ENCODE data around the gene TRIM67.
"Not testable (repeated sequence)": the region's sequence is repeated elsewhere in the genome, so short reads cannot be mapped to it uniquely, and the experiment has no call there.

Gene TRIM67

DNA sequence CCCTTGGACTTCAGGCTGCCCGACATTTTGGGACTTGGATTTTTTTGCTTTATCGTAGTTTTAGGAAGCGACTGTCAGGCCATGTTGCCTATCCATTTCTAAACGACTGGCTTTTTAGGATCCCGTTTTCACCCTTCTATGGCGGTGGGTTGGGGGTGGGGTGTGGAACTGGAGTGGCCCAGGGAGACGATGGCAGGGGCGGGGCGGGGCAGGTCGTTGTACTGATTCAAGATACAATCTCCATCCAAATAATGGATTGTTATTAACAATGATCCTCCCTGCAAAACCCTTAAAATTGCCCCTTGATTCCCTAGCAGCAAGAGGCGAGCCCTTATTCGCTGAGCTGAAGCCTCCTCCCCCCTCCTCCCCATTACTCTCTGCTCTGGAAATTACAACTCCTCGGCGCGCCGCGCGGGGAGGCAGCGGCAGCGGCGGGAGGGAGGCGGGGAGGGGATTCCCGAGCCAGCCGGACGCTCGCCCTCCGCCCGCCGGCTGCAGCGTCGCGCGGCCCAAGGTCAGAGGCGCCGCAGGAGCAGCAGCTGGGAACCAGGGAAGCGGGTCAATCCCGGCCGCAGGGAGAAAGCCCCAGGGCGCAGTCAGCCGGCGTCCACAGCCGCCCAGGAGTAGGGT is at the start of gene TRIM67:
Gene TRIM67, plus strand, starts transcription at position 392 of the 630 bp plus-strand sequence. CDS start 912 bp downstream, outside the sequence.
- DNase-seq: no peak

GRCh38 chr1:231116738-231117137 is 45.1 kb upstream of the TRIM67 start:
- DNase-seq: no peak

DNA sequence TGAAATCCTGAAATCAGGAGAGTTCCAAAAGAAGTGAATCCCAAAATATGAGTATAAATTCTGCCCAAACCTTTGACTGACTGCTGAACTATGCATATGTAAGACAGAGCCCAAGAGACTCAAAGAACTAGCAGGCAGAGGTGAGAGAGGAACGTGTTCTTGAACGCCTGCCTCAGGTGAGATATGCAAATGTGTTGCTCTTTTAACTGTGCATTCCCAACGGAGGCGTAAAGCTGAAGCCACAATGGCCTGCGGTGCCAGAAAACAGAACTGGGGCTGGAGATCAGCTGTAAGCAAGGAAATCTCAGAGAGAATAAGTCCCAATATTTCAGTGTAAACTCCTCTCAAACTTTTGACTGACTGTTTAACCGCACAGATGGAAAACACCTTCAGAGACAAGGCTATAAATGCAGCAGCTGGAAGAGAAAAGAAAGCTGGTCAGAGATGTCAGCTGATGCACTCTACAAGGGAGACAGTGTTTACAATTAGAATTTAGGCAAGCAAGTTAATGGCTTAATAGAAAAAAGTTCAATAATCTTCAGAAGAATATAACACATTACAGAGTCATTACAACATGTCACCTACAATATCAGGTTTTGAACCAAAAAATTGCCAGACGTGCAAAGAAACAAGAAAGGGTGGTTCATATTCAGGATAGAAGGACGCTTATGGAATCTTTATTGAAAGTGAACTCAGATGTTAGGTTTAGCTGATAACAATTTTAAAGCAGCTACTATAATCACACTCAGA is 43.0 kb upstream of the TRIM67 start:
- no peak for DNase-seq

DNA sequence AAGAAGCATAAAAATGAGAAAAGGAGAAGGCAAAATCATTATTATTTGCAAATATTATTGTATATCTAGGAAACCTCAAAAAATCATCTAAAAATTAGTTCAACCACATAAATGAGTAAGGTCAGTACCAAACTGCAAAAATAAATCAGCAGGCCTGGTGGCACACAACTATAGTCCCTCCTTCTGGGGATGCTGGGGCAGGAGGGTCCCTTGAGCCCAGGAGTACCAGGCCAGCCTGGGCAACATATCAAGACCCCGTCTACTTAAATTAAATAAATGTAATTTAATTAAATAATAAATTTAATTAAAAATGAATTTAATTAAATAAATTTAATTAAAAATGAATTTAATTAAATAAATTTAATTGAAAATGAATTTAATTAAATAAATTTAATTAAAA is 40.3 kb upstream of the TRIM67 start:
- no peak for DNase-seq

DNA sequence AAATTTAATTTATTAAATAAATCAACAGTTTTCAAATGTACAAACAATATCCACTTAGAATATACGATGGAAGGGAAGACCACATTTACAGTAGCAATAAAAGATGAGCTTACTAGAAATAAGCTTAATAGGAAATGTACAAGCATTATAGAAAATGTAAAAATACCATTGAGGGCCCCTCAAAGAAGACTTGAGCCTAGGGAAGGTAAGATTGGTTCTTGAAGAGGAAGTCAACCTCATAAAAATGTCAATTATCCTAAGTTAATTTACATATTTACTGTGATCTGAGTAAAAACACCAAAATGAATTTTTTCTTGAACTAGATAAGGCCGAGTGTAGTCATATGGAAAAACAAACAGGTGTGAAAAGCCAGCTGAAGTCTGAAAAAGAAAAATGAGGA is 39.7 kb upstream of the TRIM67 start:
- DNase-seq: no peak

- DNase-seq: no peak
These were observed 37.1 kb upstream of the TRIM67 start for GRCh38 chr1:231124746-231125145.

DNA sequence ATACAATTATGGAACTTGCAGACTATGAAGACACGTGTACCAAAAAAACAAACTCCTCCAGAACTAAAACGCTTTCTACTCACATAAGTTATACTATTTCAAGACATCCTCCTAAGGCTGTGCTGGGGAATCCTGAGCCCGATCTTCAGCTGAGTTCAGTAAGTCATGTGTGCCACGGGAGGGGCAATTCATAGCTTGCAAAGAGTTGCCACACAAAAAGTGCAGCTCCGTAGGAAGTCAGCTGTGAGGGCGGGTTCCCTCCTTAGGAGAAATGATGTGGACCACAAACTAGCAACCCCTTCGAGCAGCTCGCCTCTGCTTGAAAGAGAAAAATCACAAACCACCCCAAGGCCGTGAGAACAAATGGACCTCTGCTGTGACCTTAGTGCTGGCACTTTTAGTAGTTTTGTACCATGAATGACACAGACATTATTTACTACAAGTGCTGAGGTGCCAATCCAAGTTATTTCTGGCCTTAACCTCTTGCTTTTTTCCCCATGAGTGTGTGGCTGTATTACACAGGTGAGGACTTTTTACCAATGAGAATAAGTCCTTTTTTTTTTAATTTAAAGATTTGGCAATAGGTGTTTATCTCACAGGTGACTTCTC is 35.8 kb upstream of the TRIM67 start:
- no peak for DNase-seq

DNA sequence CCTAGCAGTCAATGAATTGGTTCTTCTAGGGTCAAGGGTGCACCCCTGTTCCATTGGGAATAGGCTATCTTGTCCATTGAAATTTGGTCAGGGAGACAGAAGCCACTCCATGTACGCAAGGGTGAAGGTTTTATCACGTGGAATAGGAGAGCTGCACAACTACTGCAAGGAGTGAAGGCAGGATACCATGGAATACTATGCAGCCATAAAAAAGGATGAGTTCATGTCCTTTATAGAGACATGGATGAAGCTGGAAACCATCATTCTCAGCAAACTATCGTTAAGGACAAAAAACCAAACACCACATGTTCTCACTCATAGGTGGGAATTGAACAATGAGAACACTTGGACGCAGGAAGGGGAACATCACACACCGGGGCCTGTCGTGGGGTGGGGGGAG is 34.8 kb upstream of the TRIM67 start:
- DNase-seq: not testable (repeated sequence)

- DNase-seq: not testable (repeated sequence)
These were observed 33.4 kb upstream of the TRIM67 start for GRCh38 chr1:231128471-231128870.

DNA sequence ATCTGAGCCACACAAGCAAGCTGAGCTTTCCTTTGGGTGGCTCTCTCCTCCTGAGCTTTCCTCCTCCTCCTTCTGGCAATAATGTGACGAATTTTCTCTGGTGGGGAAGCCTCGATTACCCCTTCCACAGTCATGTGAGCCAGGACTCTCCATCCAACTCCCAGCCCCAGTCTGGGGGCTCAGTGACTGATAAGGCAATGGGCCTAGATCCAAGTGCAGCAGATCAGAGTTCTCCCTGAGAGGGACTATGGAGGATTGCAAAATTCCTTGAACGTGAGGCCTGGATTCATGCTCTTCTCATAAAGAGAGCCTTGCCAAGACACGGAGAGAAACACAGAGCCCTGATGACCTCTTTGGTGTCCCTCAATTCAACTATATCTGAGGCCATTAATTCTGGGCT is 31.3 kb upstream of the TRIM67 start:
- DNase-seq: no peak

- DNase-seq: not testable (repeated sequence)
These were observed 29.3 kb upstream of the TRIM67 start for GRCh38 chr1:231132591-231132990.

- no peak for DNase-seq
These were observed 27.2 kb upstream of the TRIM67 start for GRCh38 chr1:231134624-231135023.

DNA sequence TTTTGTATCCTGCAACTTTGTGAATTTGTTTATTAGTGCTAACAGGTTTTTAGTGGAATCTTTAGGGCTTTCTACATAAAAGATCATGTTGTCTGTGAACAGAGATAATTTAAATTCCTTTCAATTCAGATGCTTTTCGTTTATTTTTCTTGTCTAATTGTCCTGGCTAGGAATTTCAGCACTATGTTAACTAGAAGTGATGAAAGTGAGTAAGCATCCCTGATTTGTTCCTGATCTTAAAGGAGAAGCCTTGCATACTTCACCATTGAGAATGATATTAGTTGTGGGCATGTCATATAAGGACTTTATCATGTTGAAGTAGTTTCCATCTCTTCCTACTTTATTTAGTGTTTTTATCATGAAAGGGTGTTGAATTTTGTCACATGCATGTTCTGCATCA is 23.6 kb upstream of the TRIM67 start:
- DNase-seq: no peak

GRCh38 chr1:231139125-231139649 is 22.7 kb upstream of the TRIM67 start:
- DNase-seq: no peak

DNA sequence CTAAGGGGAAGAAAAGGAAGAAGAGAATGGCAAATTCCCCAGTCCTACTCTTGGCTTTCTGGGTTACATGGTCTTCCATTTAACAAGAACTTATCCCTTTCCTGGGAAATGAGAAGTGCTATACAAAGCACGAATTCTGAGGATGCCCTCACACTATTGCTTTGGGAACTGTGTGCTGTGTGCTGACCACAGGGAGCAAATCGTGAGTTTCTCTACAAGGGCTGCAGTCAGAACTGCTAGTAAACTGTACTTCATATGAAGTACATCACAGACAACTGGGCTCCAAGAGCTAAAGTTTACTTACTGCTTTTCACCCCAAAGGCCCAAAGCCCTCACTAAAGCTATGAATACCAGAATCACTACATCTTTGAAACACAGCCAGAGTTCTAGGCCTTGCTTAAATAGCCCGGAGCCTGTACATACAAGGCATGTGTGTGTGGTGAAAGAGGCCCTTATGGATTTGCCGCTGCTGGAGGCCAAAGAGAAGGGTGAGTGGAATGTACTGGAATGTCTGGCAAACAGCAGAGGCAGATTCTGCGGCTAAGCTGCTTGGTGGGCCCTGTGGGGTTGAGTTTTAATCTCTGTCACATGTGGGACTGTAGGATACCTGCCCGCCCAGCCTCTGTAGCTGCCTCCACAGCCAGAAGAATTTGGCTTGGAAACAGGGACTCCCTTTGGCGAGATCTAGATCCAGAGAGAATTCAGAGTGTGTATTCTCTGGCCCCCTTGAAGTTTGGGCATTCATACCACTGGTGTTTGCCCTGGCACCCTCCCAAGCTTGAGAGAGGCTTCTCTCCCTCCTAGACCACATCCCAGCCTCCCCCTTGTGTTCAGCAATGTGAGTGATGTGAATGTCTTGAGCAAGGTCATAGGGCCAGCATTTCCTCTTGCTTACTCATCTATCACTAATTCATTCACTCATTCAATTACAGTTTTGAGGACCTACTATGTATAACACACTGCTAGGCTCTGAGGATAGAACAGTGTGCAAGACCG is 21.9 kb upstream of the TRIM67 start:
- DNase-seq: no peak

- no peak for DNase-seq
These were observed 17.3 kb upstream of the TRIM67 start for GRCh38 chr1:231144416-231145193.

- no peak for DNase-seq
These were observed 14.0 kb upstream of the TRIM67 start for GRCh38 chr1:231147896-231148295.

DNA sequence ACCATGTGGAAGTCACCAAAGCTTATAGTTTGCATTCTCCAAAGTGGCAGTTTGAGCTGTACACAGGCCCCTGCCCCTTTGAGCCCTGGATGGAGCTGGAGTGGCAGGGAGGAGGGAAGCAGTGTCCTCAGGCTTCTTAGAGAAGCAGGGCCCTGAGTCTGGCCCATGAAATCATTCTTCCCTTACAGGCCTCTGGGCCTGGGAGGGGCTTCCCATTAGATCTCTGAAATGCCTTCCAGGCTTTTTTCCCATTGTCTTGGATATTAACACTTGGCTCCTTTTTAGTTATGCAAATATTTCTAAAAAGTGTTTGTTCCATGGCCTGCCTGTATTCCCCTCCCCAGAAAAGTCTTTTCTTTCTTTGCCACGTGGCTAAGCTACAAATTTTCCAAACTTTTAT is 10.0 kb upstream of the TRIM67 start:
- no peak for DNase-seq

DNA sequence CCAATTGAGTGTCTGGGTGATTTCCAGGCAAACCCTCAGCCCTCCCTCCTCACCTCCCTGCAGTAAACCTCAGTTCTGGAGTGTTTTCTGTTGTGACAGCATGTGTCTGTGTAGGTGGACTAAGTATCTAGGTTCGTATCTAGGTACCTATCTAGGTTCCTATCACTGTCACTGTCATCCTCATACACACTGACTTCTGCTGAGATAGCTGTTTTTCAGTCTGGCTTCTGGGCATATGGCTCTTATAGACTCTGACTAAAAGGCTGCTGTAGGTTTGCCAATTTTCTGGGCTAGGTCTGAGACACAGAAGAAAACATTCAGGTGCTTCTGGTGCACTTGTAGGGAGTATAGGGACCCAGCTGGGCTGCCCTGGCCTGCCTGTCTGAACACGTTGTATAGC is 8.1 kb upstream of the TRIM67 start:
- DNase-seq: no peak

DNA sequence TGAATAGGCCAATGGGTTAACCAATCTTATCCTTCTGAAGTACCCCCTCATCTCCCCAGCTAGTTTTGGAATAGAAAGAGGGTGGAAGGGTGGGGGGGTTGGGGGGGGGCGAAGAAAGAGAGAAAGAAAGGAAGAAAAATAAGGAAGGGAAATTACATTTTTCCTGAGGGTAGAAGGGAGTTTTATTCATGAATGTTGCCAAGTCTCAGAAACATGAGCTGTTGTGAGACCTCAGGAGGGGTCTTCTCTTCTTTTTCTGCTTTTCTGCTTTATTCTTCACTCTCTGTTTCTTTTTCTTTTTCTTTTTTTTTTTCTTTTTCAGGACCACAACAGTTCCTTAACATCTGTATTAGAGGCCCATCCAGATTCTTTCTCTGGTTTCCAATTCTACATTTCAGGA is 6.0 kb upstream of the TRIM67 start:
- no peak for DNase-seq

GRCh38 chr1:231157311-231157710 is 4.5 kb upstream of the TRIM67 start:
- DNase-seq: no peak

GRCh38 chr1:231158141-231158540 is 3.7 kb upstream of the TRIM67 start:
- DNase-seq: not testable (repeated sequence)
